Purkinje cell (primary cell): ENCODE results near the gene NLRP6. TPM values are rescaled to one million over a fixed set of nuclear protein-coding genes. Genes with fewer than 3 reads are reported as not detected.

Experiments
- polyA plus RNA-seq: library from polyadenylated mRNA; unstranded; fragments of >200 nt; fragmentation: Nextera tagmentation; gene quantifications from 2 replicates; pipeline ENCODE4 v1.2.1, GENCODE V29; 2014

NLRP6 gene
- polyA plus RNA-seq: not detected in 2 replicates

GRCh38 chr11:278001-278951 is at the start of gene NLRP6:
TSS of gene NLRP6 (plus strand) at chr11:278407. CDS start at chr11:278570, 163 bp downstream.

GRCh38 chr11:235997-236773 is 42.0 kb upstream of the NLRP6 start, which contains the start of gene SIRT3:
TSS of gene SIRT3 (minus strand) at chr11:236342. CDS start at chr11:236328, 14 bp downstream.

DNA sequence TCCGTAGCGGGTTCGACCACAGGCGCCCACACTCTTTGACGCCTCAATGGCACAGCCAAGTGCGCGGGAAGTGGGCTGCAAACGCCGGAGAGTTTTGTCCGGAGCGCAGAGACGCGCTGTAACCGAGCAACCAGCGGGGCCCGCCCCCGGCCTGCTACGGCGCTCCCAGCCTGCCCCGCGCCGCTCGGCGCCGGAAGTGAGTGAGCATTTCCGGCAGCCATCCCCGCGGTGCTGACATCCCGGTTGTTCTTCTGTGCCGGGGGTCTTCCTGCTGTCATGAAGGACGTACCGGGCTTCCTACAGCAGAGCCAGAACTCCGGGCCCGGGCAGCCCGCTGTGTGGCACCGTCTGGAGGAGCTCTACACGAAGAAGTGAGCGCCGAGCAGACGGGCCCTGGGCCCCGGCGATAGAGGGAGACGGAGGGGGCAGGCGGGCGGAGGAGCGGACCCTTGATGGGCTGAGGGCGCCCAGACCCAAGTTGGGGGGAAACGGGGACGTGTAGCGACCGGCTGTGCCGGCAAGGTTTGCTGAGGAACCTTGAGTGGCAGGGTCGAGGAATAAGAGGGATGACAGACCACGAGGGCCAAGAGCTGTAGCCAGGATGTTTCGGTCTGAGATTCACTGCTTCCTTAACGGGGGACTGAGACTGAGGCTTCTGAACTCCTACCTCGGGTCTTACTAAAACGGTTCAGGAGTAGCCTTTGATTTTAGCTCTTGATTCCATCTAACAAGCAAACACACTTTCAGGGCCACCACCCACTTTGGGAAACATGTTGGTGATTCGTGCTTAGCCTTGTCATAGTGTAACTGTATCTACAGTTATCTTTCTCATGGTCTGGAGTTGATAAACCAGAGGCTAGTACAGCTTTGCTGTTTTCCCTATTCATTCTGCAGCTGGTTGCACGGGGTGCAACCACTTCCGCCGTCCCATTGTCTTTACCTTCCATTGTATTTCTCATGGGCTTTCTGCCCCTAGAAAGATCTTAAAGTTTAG is 41.1 kb upstream of the NLRP6 start, which contains the start of gene PSMD13:
PSMD13 (plus strand) TSS at position 203 of the 994 bp plus-strand sequence; CDS start at position 277, 74 bp downstream.

DNA sequence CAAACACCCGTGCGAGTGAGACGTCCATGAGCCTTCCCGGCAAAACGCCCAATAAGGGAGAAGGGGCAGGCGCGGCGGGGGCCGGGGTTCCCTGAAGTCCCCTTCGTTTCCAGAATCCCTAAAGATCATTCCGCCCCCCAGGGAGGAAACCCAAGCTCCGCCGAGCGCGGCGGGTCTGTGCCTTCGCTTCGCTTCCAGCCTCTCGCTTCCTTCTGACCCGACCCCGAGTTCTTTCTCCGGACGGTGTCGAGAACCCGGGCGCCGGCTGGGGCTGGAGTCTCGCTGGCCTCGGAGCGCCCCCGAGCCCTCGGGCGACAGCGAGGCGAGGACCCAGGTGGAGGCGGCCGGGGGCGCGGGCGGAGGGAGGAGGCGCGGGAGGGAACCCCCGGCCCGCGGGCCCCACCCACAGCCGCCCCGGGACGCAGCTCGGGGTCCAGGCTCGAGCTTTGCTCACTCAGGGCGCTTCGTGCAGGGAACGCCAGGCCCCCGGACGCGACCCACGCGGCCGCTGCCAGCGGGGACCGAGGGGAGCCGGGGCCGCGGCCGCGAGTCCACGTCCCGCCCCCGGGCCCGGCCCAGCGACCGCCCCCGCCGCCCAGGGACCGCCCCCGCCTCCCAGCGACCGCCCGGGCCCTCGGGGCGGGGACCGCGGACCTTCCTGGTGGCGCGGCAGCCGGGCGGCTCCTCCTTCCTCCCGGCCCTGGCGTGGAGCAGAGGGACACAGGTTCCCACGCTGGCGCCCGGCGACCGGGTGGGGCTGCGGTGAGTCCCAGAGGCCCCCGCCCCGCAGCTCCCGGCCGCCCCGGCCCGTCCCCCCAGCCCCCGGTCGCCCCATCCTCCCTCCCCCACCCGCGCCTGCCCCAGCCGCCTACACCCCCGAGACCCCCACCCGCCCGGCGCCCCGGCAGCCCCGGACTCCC is 10.5 kb downstream of the NLRP6 start, which contains the start of gene PGGHG:
PGGHG (plus strand) TSS at position 649 of the 920 bp plus-strand sequence. CDS start 691 bp downstream, outside the sequence.

GRCh38 chr11:299081-299891 is 21.1 kb downstream of the NLRP6 start, which contains the start of gene IFITM5:
TSS of gene IFITM5 (minus strand) at chr11:299526. CDS start at chr11:299490, 36 bp downstream.

DNA sequence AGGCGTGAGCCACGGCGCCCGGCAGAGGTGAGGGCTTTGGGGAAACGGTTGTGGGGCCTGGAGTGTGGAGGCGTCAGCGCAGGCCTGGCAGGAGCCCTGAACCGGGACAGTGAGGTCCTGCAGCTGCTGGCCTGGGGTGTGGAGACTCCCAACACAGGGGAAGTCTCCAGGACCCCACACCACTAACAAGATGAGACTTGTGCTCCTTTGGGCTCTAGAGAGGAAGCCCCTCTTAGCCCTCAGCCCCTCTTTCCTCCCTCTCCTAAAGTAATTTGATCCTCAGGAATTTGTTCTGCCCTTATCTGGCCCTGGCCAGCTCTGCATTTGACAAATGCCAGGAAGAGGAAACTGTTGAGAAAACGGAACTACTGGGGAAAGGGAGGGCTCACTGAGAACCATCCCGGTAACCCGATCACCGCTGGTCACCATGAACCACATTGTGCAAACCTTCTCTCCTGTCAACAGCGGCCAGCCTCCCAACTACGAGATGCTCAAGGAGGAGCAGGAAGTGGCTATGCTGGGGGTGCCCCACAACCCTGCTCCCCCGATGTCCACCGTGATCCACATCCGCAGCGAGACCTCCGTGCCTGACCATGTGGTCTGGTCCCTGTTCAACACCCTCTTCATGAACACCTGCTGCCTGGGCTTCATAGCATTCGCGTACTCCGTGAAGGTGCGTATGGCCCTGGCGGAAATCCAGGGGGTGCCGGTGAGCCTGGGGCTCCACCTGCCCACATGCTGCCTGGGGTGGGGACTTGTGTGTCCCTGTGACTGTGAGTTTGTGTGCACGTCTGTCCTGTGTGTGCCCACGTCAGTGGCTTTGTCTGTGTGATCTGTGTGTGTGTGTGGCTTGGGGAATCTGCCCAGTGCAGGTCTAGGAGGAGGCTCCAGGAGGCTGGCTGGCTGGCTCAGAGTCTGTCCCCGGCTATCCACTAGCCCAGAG is 29.8 kb downstream of the NLRP6 start, which contains the start of gene IFITM2:
IFITM2 (plus strand) TSS at position 51 of the 943 bp plus-strand sequence; CDS start at position 428, 377 bp downstream.

DNA sequence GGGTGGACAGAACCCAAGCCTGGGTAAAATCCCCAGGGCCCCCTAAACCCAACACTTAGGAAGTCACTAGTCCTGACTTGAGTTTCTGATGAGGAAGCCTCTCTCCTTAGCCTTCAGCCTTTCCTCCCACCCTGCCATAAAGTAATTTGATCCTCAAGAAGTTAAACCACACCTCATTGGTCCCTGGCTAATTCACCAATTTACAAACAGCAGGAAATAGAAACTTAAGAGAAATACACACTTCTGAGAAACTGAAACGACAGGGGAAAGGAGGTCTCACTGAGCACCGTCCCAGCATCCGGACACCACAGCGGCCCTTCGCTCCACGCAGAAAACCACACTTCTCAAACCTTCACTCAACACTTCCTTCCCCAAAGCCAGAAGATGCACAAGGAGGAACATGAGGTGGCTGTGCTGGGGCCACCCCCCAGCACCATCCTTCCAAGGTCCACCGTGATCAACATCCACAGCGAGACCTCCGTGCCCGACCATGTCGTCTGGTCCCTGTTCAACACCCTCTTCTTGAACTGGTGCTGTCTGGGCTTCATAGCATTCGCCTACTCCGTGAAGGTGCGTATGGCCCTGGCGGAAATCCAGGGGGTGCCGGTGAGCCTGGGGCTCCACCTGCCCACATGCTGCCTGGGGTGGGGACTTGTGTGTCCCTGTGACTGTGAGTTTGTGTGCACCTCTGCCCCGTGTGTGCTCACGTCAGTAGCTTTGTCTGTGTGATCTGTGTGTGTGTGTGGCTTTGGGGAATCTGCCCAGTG is 35.8 kb downstream of the NLRP6 start, which contains the start of gene IFITM1:
IFITM1 (plus strand) TSS at position 254 of the 767 bp plus-strand sequence; CDS start at position 385, 131 bp downstream.

Other genes with a start within 250 kb of the NLRP6 start
- not detected in 2 replicates for gene SCGB1C1, start 85.3 kb upstream of the NLRP6 start, polyA plus RNA-seq
- gene BET1L, start 71.0 kb upstream of the NLRP6 start, polyA plus RNA-seq: 4.3 and 4.5 TPM in 2 replicates
- 5.9 and 8.3 TPM in 2 replicates for gene RIC8A, start 70.7 kb upstream of the NLRP6 start, polyA plus RNA-seq
- gene SIRT3, start 42.1 kb upstream of the NLRP6 start, polyA plus RNA-seq: 8.4 and 9.6 TPM in 2 replicates
- gene PSMD13, start 41.4 kb upstream of the NLRP6 start, polyA plus RNA-seq: 84.5 and 95.9 TPM in 2 replicates
- not detected in 2 replicates for gene PGGHG, start 10.7 kb downstream of the NLRP6 start, polyA plus RNA-seq
- not detected in 2 replicates for gene IFITM5, start 21.1 kb downstream of the NLRP6 start, polyA plus RNA-seq
- gene IFITM2, start 29.4 kb downstream of the NLRP6 start, polyA plus RNA-seq: 7.0 and 9.8 TPM in 2 replicates
- 3.2 and 3.6 TPM in 2 replicates for gene IFITM1, start 35.6 kb downstream of the NLRP6 start, polyA plus RNA-seq
- gene IFITM3, start 42.5 kb downstream of the NLRP6 start, polyA plus RNA-seq: 33.2 and 34.1 TPM in 2 replicates
- 0.56 and 5.0 TPM in 2 replicates for gene B4GALNT4, start 91.1 kb downstream of the NLRP6 start, polyA plus RNA-seq
- gene PKP3, start 115.8 kb downstream of the NLRP6 start, polyA plus RNA-seq: not detected in 2 replicates
- gene SIGIRR, start 136.6 kb downstream of the NLRP6 start, polyA plus RNA-seq: 3.0 TPM in 2 replicates
- gene ANO9, start 163.6 kb downstream of the NLRP6 start, polyA plus RNA-seq: not detected in 2 replicates
- 2.3 and 3.5 TPM in 2 replicates for gene PTDSS2, start 171.9 kb downstream of the NLRP6 start, polyA plus RNA-seq
- 12.8 and 13.2 TPM in 2 replicates for gene RNH1, start 228.8 kb downstream of the NLRP6 start, polyA plus RNA-seq